NCI-H524 treated with DMSO at 0.1 percent for 48 hours (cell line): ENCODE data around the gene TPRN.

Source experiments
- DNase-seq: peaks from one replicate; lab custom pipeline; 2025; lab: John Stamatoyannopoulos, UW

TPRN gene

DNA sequence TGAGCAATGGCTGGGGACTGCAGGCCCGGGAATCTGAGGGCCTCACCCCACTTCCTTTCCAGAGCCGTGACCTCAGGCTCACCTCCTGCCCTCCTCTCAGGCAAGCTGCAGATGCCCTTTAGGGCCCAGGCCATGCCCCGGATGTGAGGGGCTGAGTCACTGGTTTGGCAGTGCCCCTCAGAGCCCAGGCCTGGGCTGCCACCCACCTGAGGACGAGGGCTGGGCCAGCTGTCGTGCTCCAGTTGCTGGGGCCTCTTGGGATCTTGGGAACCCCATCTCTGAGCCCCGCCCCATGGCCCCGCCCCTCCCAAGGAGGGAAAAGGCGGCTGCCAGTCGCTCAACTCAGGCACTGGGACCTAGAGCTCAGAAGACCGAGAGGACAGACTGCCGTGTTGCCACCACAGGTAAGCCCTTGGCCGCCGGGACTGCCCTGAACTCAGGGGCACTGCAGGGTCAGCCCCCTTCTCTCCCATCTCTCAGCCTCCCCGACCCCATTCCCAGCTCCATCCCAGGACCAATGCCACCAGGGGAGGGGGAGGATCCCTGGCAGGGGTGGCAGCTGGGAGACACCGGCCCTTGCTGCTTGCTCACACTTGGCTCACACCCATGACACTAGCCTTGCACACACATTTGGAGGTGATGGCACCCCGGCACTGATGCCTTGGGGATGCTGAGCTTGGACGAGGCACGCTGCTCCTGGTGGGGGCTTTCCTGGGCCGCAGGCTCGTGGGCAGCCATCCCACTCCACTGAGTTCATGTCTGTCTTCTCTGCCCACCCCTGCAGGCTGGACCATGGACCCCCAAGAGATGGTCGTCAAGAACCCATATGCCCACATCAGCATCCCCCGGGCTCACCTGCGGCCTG, 24.5 kb upstream of the TPRN start, which contains the start of gene CYSRT1:
Gene CYSRT1 (plus strand): TSS at position 345 of the 865 bp plus-strand sequence. CDS start 448 bp downstream, at position 793.
- no peak for DNase-seq

DNA sequence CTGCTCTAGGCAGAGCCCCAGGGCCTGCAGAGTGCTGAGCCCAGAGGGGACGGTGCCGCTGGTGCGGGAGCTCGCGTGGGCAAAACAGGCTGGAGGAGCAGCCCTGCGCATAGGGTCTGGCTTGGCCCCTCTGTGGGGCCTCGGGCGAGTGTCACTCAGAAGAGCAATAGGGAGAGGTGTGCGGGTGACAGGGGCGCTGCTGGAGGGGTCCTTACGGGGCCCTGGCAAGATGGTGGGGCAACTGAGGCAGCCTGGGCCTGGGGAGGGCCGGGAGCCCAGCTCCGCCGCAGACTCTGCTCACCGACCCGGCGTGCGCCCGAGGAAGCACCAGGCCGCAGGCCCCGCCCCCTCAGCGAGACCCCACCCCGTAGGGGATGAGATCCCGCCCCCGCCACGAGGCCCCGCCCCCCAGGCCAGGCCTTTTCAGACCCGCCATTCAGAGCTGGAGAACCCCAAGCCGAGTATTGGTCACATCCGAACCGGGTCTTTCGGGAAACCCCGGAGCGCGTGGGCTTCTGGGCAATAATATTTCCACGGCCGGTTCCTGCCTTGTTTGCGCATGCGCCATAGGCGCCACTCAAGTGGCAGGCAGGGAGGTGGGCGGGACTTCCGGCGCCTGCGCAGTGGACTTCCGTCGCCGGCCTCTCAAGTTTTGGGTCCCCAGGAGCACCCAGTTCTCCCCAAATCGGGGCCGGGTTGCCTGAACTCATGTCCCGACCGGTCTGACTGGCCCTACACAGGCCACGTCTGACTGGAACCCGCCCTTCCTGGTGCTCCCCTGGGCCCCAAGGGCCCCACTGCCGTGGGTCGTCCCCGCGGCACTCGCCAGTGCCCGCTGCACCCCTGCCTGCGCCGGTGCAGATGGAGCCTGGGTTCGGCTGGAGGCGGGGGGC, 22.8 kb upstream of the TPRN start:
- peak; percentile 73 for DNase-seq

DNA sequence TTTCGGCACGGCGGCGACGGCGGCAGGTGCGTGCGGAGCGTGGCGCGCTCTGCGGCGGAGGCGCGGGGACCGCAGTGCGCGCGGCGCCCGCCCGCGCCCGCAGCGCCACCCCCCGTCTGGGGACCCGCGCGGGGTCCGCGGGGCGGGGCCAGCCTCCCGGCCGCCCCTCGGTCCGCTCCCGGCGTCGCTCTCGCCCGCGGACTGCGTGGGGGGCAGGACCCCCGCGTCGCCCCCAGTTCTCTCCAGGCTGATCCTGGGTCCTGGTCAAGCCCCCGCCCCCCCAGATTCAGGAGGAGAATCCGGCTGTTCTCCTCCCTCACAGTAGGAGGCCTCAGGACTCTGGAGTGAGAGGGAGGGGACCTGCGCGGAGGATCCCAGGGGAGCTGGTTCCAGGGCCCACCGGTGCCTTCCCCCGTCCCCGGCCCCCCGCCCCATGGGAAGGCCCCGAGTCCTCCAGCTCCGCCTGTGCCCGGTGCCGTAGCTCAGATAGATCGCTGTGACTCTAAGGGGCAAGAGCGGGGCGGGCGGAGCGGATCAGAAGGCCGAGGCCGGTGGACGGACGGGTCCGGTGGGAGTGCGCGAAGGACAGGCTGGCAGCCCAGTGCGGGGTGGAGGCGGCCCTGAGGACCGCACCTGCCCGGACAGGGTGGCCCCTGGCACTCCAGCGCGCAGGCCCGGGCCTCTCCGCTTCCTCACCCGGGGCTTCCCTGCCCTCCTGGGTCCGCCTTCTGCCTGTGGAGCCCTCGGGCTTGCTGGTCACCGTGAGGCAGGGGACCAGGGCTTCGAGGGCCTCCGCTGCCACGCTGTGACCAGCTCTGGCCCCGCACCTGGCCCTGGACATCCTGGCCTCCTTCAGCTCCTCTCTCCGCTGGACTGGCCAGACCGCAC, 21.9 kb upstream of the TPRN start, which contains the start of gene RNF208:
Gene RNF208 (minus strand): TSS at position 51 of the 888 bp plus-strand sequence. CDS start 1,028 bp downstream, outside the sequence.
- DNase-seq = no peak

DNA sequence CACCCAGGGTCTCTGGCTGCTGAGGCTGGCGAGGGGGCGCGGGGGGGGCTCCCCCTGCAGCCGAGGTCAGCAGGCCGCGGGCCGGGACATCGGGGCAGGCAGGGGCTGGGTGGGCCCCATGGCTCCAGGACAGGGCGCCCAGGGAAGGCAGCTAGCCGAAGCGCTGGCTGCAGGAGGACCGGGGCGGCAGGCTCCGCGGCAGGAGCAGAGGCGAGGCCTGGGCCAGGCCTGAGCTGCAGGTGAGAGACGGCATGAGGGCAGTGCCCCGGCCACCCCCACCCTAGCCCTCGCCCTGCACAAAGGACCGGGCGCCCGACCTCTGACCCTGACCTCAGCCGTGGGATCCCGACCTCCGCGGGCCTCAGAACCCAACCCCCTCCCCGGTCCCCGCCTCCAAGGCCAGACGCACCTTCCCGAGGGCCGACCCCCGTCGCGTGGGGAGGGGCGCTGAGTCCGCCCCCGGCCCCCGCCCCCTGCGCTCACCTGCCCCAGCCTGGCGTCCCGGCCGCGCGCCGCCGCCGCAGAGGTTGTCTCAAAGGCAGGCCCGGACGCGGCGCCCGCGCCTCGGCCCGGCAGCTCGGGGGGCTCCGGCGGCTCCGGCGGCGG, 21.1 kb upstream of the TPRN start:
- DNase-seq = no peak

DNA sequence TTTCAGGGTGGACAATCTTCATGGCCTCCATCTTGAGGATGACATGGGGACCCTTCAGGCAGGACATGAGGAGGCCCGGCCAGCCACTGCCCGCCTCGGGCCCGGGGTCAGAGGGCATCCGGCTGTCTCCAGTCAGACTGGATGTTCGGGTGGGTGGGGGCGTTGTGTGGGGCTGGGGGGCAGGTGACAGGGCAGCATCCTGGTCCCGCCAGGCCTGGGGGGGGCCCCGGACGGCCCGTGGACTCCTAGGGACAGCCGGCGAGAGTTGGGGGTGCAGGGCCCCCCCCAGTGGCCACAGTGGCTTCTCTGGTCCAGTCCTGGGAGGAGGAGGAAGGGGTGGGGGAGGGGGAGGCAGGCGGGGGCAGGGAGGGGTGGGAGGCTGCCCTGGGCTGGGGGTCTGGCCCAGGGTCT, 20.6 kb upstream of the TPRN start:
- no peak for DNase-seq

DNA sequence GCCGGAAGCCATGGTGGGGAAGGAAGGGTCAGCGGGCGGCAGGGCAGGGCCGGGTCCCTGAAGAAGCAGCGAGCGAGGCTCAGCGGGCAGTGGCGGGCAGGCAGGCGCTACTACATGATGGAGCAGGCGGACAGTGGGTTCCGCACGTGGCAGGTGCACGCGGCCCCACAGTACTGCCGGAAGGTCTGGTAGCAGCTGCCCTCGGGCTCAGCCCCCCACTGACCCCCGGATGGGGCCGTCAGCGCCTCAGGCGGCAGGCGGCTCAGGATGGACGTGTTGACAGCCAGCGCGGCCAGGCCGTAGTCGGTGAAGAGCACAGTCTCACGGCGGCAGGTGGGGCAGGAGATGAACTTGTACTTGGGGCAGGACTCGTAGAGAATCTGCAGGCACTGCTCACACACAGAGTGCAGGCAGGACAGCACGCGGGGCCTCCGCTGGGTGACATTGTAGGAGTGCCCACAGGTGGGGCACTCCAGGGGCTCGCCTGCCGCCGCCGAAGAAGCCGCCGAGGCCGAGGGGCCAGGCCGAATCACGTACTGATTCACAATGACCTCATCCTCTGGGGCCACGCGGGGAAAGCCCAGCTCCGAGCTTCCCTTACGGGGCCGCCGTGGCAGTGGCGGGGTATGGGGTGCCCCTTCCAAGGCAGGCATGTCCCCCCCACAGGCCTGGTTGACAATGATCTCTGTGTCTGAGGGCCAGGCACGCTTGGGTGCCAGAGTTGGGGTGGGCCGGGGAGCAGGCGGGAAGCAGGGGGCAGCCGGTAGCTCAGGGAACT, 20.0 kb upstream of the TPRN start:
- DNase-seq = no peak

DNA sequence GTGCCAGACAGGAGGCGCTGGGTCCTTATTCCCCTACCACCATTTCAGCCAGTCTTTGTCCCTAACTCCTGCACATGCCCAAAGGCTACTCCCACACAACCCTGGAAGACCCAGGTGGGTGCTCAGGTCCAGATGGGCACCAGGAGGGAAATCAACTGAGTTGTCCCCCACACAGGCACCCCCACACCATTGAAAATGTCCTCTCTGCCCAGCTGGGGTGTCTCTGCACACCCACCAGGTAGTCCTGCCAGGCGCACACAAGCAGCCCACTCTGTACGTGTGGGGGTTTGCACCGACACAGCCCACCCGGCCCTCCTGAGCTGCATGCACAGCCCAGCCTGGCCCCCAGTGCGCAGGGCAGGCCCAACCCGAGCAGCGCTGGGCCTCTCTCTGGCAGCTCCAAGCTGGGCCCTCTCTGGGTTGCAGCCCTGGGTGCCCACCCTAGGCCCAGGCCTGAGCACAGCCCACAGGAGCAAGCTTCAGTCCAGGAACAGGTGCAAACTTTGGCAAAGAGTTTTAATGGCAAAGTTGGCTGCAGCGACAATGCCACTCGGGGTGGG, 19.3 kb upstream of the TPRN start:
- no peak for DNase-seq

DNA sequence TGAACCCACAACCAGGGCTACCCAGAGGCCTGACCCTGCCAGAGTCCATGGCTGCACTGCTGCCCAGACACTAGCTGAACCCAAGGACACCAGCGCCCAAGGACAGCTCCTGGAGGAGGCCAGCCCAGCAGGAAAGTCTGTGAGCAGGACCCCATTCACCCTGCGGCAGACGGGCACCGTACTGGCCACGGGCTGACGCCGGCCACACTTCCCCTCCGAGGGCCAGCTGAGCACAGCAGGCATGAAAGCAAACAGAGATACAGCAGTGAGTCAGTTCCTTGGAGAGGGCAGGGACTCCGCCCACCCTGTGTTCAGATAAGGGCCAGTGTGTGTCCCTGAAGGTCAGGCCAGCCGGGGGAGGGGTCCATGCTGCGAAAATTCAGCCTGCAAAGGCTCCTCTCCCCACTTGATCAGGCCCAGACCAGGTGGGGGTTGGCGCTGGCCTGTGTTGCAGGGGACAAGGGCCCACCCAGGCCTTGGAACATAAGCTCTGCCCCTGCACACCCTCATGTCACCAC, 18.3 kb upstream of the TPRN start:
- DNase-seq = no peak

DNA sequence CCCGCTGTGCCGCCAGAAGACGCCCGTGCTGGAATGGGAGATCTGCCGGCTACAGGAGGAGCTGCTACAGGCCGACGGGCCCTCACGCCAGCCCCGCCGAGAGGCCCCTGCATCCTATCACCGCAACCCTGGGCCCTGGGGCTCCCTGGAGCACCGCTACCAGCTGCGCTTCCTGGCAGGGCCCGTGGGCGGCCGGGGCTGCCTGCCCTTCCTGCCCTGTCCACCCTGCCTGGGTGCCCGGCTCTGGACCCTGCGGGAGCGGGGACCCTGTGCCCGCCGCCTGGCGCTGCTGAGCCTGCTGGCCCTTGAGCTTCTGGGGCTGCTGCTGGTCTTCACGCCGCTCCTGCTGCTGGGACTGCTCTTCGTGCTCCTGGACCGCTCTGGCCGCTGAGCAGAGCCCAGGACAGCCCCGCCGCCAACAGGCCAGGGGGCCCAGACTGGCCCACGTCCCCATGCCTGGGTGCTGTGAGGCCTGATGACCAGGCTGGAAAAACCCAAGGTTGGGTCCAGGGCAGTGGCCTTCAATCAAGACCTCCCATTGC, 17.7 kb upstream of the TPRN start:
- no peak for DNase-seq

DNA sequence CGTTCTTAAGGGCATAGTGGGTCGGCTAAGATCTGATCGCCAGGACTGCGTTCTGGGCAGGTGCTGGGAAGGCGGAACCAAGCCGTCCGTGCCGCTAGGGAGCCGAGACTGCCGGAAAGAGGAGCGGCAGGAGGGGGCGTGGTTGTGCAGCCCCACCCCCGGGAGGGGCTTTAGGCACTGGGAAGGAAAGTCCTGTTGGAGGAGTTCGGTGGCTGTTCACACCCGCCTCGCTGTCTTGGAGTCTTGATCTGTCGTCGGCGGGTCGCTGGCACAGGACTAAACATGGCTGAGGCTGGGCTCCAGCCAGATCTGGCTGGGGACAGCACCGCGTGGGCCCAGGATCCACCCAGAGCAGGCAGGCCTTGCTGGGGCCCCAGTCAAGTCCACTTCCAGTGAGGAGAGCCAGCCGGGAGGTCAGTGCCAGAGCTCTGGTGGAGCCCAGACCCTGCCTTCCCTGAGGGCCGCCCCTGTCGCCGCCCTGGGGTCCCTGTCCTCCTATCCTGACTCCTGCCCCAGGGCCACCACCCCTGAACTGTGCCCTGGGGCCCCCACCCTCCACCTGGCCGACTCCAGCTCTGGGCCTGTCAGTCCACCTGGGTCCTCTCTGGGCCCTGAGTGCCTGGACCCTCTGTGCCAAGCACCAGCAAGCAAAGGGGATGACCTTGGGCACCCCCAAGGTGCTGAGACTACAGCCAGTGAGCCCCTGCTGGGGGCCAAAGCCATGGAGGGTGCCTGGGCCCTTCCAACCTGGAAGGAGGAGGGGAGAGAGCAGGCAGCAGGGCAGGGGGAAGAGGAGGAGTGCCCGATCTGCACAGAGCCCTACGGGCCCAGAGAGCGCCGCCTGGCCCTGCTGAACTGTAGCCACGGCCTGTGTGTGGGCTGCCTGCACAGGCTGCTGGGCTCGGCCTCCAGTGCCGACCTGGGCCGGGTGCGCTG, 17.0 kb upstream of the TPRN start:
- no peak for DNase-seq

DNA sequence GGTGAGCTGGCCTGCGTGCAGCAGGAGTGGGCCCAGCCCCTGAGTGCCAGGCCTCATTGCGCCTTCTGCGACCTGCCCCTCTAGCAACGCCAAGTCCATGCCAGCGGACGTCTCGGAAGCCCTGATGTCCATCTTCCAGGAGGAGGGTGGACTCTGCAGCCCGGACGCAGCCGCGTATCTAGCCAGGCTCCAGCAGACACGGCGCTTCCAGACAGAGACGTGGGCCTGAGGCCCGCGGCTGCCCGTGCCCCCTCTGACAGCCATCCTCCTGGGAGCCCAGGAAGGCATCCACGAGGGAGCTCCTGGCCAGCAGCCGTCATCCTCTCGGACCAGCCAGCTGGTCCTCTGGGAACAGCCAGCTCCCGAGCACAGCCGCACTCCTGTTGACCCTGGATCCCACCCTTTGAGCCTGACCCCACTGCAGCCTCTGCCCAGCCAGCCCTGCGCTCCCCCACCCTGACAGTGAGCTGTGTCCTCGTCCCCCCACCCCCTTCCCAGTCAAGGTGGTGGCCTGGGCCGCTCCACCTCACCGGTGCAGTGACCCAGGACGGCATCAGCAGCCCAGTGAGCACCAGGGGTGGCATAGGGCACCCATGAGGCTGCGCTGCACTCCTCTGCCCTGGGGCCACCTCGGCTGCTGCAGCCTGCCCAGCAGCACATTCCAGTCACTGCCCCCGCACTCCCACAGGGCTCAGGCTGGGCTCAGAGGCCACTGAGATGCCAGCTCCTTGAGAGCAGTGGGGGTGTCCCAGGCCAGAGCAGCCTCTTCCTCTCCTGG, 15.8 kb upstream of the TPRN start:
- DNase-seq = no peak

DNA sequence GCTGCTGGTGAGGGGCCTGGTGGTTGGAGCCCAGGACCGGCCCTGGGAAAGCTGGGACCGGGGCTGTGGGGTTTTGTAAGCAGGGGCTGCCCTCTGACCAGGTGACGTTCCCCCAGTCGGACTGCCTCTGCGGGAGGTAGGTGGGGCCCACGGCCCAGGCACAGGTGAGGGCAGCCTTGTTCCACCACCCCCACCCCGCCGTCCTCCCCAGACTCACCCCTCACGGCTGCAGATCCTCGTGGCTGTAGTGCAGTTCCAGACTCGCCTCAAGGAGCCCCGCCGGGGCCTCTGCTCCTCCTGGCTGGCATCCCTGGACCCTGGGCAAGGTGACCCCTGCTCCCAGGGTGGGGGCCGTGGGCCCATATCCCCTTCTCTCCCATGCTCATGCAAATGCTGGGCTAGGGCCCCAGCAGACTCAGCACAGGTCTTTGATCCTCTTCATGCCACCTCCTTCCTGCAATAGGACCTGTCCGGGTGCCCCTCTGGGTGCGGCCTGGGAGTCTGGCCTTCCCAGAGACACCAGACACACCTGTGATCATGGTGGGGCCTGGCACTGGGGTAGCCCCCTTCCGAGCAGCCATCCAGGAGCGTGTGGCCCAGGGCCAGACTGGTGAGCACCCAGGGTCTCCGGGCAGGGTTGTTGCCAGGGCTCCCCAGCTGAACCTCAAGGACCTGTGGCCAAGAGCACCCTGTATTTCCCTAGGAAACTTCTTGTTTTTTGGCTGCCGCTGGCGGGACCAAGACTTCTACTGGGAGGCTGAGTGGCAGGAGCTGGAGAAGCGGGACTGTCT, 14.8 kb upstream of the TPRN start:
- no peak for DNase-seq

DNA sequence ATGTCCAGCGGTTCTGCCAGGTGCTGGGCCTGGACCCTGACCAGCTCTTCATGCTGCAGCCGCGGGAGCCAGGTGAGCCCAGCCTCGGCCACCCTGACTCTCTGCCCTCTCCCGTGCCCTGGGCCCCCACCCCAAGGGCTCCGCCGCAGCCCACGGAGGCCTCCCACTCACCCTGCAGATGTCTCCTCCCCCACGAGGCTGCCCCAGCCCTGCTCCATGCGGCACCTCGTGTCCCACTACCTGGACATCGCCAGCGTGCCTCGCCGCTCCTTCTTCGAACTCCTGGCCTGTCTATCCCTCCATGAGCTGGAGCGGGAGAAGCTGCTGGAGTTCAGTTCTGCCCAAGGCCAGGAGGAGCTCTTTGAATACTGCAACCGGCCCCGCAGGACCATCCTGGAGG, 14.1 kb upstream of the TPRN start:
- DNase-seq = no peak

DNA sequence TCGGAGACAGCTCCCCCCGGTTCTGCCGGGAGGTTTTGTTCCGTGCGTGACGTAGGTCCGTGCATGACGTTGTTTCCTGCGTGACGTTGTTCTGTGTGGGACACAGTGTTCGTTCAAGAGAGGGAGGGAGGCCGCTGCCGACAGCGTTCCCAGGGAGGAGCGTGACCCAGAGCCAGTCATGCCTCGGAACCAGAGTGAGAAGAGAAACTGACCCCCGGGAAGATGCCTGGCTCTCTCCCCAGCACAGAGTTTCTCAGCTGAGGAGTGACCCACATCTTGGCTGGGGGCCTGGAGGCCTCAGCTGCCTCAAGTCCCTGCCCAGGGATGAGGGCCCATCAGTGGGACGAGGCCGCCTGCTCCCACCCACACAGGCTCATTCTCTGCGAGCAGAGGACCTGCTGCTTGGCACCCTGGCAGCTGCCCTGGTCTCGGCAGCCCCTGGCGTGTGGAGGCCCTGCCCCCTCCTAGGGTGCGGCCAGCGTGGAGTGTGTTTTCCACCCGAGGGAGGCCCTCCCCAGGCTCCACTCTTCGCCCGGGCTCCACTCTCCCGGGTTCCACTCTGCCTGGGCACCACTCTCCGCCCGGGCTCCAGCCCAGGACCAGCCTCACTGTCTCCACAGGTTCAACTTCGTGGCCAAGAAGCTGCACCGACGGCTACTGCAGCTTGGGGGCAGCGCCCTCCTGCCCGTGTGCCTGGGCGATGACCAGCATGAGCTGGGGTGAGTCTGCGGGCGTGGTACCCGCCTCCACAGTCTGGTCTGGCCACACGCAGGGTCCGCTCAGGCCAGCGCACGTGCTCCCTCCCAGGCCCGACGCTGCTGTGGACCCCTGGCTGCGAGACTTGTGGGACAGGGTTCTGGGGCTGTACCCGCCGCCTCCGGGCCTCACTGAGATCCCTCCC, 12.9 kb upstream of the TPRN start:
- no peak for DNase-seq

DNA sequence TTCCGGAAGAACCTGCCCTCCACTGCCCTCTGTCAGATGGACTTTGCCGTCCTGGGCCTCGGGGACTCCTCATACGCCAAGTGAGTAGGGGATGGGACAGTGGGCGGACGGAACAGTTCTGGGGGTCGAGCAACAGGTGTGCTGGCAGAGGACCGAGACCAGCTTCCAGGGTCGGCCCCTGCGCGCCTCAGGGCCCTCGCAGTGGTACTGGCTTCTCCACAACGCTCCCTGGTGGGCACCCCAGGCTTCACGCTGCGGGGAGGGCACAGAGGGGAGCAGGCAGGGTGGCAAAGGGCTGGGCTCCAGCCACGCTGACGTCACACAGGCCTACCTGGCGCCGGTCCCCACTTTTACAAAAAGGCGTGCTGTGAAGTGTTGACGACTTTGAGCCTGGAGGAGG, 12.0 kb upstream of the TPRN start:
- DNase-seq = no peak

DNA sequence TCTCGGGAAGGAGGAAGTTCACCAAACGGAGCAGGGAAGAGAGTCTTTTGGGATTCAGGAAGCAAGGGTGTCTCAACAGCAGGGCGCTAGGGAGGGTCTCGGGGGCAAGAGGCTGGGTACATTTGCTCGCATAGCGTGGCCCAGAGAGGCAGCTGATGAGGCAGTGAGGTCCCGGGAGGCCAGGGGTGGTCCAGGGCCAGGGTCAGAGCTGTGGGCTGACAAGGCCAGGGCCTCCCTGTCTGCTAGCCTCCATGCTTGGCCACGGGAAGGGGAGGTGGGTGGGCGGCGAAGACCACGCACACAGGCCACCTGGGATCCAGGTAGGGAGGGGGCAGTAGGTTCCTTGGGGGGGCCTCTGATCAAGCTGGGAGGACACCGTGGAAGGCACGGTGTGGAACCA, 11.0 kb upstream of the TPRN start:
- no peak for DNase-seq
